SHP77 treated with DMSO at 0.1 percent for 48 hours (cell line): ENCODE results near the gene CAB39L.

ENCODE experiments used
- DNase-seq: peaks from one replicate; lab custom pipeline; 2025; lab: John Stamatoyannopoulos, UW

The CAB39L gene

DNA sequence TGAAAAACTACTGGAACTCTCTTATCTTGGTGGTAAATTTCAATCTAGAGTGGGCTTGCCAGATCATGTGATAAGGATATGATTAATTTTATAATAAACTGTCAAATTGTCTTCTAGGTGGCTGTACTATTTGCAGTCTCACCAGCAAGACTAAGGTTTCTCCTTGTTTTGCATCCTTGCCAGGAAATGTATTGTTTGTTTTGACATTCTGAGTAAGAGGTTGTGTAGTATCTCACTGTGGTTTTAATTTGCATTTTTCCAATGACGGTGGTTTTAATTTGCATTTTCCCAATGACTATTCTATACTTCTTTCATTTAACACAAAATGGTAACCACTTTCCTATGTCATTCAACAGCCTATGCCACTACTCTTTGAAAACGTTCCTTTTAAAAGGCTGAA lies 2.0 kb downstream of the CAB39L start:
- DNase-seq = no peak

GRCh38 chr13:49441312-49441711 lies 2.6 kb downstream of the CAB39L start:
- DNase-seq = no peak

GRCh38 chr13:49439609-49440008 lies 4.3 kb downstream of the CAB39L start:
- DNase-seq = no peak

- no peak for DNase-seq
Observed at GRCh38 chr13:49437705-49438104, 6.2 kb downstream of the CAB39L start.

- no peak for DNase-seq
Observed at GRCh38 chr13:49436890-49437289, 7.0 kb downstream of the CAB39L start.

- DNase-seq = no peak
Observed at GRCh38 chr13:49435992-49436391, 7.9 kb downstream of the CAB39L start.

DNA sequence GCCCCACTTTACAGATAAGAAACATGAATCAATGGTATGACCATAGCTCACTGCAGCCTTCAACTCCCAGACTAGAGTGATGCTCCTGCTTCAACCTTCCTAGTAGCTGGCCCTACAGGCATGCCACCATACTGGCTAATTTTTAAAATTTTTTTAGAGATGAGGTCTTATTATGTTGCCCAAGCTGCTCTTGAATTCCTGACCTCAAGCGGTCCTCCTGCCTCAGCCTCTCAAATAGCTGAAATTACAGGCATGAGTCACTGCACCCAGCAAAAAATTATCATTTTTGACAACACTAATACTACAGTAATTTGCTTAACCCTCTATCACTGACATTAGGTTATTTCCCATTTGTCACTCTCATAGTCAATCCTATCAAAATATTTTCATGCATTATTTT lies 14.7 kb downstream of the CAB39L start:
- DNase-seq = no peak

DNA sequence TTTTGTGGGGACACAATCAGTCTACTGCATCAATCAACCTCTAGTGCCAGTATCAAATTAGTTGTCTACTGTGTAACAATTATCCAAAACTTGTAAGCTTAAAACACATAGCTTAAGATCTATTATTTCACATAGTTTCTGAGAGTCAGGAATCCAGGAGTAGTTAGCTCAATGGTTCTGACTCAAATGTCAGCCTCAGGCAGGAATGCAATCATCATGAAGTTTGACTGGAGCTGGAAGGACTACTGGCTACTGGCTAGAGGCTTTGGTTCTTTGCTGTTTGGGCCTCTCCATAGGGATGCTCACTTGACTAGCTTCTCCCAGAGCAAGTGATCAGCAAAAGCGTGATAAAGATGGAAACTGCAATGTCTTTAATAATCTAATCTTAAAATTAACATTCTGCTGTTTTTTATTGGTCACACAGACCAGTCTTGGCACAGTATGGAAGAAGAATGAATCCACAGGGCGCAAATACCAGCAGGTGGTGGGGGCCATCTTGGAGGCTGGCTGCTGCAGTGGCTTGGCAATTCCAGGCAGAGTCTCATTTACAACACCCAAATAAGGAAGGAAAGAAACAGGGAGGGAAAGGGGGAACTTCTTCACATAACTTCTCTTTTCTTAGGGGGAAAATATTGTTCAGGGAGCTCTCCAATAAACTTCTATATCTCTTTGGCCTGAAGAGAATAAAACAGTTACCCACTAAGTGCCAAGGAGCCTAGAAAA lies 15.7 kb downstream of the CAB39L start:
- DNase-seq = no peak

- no peak for DNase-seq
Observed at GRCh38 chr13:49424011-49424560, 19.8 kb downstream of the CAB39L start.

GRCh38 chr13:49421391-49421790 lies 22.5 kb downstream of the CAB39L start:
- DNase-seq = no peak

- no peak for DNase-seq
Observed at GRCh38 chr13:49419276-49419675, 24.6 kb downstream of the CAB39L start.

- DNase-seq = no peak
Observed at GRCh38 chr13:49418206-49418605, 25.7 kb downstream of the CAB39L start.

DNA sequence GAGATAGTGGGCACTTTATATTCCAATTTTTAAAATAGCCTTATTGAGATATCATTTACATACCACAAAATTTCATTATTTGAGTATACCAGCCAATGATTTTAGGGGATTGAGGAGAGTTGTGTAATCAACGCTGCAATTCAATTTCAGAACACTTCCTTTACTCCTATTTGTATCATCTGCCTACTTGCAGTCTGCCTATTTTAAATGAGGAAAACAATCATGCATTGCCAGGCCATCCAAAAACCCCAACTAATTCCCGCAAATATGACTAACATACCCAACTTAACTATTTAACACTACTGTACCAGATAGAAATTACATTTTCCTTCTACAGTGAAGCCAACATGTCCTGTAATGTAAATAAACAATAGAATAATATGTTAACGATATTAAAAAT lies 26.7 kb downstream of the CAB39L start:
- no peak for DNase-seq

- no peak for DNase-seq
Observed at GRCh38 chr13:49412749-49413148, 31.1 kb downstream of the CAB39L start.

DNA sequence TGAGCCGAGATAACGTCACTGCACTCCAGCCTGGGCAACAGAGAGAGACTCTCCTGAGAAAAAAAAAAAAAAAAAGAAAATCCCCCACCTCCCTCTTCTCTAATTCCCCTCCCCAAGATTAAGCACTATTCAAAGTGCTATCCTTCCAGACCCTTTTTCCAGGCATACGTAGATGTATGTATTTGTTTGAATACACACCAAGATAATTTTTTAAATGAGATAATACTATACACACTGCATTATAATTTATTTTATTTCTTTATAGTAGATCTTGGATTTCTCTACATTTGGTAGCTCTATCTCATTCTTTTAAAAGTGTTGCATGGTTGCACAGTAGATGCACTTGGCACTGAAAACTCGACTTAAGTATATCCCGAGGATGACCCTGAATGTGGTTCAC lies 32.5 kb downstream of the CAB39L start:
- no peak for DNase-seq

GRCh38 chr13:49410477-49410876 lies 33.4 kb downstream of the CAB39L start:
- no peak for DNase-seq

GRCh38 chr13:49410006-49410405 lies 33.9 kb downstream of the CAB39L start:
- no peak for DNase-seq

- DNase-seq = no peak
Observed at GRCh38 chr13:49409008-49409407, 34.9 kb downstream of the CAB39L start.

GRCh38 chr13:49407936-49408335 lies 35.9 kb downstream of the CAB39L start:
- DNase-seq = no peak

DNA sequence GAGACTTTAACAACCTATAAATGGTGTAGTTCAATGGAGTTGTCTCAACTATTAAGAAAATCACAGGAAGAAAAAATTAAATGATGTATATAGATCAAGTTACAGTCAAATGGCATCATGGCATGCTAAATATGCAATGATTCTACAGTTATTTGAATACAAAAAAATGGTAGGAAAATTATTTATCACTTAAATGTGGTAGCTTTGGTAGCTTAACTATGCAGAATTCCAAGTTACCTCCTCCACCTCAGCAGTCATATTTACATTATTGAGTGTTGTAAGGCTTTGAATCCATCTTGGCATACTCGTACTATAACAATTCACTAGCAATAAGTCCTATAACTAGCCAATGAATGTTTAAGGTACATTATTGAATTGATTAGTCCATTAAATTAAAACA lies 36.8 kb downstream of the CAB39L start:
- no peak for DNase-seq

DNA sequence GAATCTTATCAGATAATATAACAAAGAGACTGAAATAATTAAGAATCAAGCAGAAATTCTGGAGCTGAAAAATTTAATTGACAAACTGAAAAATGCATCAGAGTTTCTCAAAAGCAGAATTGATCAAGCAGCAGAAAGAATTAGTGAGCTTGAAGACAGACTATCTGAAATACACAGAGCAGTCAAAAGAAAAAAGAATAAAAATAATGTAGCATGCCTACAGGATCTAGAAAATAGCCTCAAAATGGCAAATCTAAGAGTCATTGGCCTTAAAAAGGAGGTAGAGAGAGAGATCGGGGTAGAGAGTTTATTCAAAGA lies 39.2 kb downstream of the CAB39L start:
- no peak for DNase-seq

DNA sequence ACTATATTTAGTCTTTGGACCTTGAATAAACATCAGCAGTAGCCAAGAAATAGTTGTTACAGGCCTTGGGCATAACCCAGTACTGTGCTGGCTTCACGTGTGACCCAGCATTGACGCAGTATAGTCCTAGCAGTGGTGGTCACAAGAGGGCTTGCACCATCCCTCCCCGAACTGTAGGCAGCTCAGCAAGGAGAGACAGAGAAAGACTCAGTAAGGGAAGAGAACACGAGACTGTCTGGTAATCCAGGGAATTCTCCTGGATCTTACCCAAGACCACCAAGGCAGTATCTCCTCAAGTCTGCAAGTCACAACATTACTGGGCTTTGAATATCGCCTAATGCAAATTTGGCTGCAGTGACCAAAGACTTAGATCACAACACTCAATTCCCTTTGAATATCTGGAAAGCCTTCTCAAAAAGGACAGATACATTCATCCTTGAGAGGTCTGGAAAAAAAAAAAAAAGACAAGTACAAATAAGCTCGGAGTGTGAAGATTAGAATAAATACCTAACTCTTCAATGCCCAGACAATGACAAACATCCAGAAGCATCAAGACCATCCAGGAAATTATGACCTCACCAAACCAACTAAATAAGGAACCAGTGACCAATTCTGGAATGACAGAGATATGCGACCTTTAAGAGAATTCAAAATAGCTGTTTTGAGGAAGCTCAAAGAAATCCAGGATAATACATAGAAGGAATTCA lies 39.7 kb downstream of the CAB39L start:
- DNase-seq = no peak

DNA sequence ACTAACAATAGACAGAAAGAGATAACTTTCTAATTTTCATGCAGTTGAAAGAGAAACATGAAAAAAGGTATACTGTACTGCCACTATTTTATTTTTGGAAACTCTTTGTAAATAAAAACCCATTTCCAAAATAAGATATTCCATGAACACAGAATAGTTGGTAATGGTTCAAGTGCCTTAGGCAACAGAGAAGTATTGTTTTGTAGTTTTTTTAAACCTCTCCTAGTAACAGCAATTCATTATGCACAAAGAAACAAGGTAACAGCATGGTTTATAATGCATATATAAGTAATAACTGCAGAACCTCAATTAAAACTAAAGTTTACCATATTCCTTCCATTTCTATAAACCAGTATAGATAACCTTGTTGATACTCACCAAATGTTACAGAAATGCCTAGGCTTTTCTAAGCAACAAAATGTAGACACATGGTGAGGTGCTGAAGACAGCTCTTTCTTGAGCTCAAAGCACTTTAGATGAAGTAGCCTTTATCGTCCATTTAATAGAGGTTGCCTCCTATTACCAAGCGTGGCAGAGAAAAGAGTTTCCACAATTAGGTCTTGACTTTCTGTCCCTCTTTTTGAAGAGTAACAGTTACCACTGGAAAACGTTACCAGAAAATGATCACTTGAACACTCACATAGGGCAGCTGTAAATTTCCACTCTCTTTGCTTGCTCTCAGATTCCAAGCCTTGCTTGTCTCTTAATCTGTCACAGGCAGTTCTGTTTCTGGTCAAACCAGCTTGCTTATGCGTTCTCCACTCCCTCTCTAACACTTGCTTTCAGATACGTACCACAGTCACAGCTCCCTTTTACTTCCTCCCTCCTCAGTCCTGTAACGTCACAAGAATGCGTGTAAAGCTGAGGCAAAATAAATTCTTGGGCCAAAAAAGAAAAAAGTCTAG lies 42.9 kb downstream of the CAB39L start:
- no peak for DNase-seq
